ENCODE data around the gene BORCS6.
A peak's percentile ranks its signal among the peaks of the same experiment; 100 is the strongest.
"Not testable (repeated sequence)": the region's sequence is repeated elsewhere in the genome, so short reads cannot be mapped to it uniquely, and the experiment has no call there.

The BORCS6 gene

DNA sequence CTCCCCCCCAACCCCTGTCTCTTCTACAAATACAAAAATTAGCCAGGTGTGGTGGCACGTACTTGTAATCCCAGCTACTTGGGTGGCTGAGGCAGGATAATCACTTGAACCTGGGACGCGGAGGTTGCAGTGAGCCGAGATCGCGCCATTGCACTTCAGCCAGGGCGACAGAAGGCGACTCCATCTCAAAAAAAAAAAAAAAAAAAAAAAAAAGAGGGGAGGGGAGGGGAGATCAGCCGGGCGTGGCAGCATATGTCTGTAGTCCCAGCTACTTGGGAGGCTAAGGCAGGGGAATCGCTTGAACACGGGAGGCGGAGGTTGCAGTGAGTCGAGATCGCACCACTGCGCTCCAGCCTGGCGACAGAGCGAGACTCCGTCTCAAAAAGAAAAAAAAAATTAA, 19.8 kb downstream of the BORCS6 start:
- DNase-seq: not testable (repeated sequence)

DNA sequence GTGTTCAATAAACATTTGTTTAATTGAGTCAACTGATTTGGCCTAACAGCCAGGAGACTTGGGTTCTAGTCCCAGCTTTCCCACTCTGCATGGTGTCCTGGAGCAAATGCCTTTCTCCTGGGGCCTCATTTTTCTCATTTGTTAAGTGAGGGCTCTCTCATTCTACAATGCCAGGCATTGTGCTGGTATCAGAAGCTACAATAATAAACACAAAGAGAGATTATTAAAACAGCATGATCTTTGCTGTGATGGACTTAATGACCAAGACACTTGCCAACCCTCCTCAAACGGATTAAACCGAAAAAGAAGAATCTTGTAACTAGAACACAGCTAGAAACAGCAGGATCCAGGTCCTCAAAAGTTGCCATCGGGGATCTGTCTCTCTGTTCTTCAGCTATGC, 22.5 kb downstream of the BORCS6 start:
- DNase-seq: no peak

DNA sequence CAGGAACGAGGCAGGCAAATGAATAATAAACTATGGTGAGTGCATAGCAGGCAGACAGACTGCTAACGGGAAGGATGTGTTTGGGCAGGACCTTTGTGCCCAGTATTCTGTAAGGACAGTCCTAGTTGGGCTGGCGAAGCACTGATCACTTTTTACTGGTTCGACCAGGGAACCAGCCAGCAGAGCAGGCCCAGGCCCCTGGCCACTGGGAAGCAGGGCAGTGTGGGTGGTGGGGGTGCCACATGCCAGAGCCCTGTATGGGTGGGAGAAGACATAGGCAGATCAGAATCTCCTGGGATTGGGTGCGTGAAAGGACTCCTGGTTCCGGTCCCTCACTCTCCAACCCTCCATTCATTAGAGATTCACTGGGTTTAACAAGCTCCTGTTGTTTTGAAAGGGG, 23.2 kb downstream of the BORCS6 start:
- no peak for DNase-seq

DNA sequence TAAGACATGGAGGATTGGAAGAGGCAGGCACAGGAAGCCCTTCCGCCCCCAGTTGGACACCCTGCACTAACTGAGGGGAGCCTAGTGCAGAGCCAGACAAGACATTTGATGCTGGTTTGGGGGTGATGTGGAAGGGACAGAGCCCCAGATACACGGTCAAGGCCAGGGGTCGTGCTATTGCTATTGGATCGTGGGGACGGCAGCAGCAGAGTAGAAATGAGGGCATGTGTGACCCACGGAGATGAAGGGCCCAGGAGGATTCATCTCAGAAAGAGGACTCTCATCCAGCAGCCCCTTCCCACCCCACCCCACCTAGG, 25.2 kb downstream of the BORCS6 start:
- no peak for DNase-seq

DNA sequence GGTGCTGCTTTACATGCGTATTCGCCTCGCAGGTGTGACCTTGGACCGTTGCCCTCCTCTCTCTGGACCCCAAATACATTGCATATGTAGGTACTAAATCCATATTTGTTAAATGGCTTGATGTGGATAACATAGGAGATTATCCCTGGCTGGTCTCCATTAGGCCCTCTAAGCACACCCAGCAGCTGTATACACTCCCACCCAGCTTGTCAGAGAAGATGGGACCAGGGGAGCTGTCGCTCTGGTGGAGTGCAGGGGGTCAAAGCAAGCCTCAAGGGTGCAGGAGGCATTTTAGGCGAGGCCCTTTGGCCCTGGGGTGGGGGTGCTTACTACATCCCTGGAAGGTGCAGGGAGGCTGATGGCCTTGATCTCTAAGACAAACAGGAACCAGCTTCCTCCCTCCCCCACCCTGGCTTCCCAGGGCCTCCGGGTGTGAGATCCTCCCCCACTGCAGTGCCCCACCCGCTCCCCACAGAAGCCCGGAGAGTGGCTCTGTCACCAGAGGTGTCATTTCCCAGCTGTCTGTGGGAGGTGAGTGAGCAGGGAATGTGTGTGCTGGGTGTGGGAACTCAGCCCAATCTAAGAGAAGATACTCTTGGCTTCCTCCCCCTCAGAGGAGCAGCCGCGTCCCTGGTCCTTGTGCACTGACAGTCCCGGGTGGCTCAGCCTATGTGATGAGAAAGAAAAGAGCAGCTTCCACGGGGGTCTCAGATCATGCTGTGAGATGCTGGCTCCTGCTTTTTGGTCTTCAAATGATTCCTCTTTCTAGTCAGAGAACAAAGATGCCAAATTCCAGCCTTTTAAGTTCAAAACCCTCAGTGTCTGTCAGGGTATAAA, 25.8 kb downstream of the BORCS6 start:
- peak; percentile 84 for DNase-seq

DNA sequence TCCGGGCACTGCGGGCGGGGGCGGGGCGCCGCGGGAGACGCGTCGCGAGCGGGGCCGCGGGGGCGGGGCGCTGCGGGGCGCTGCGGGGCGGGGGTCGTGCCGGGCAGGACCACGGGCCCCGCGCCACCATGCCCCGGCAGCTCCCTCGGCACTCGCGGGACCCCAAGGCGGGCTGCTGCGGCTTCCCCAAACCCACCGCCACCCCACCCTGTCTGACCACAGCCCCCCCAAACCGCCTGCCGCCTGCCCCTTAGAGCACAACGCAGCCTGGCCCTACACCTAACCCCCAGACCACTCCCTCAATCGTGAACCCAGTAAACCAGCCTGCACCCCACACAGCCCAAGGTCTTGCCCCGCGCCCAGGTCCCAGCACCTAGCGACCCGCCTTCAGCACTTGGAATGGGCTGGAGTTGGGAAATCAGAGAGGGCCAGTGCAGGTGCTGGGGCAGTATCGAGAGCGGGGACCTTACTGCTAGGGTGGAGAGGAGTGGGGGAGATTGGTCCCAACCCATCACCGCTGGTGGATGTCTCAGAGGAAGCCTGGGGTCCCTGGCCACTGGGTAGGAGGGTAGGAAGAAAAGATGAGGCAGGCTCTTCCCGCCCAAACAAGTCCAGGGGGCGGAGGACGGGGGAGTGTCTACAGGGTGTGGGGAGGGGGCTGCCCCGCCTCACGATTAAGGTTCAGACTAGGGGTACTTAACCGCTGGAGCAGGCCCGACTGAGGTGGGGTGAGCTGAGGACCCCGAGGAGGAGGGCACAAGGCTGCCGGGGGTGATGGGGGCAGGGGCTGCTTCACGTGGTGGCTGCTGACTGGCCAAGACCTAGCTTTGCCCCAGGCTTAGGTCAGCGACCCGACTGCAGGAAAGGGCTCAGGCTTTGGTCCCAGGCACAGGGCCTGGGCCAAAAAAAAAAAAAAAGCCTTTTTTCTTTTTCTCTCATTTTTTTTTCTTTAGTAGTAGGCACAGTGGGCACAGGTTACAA, 26.7 kb downstream of the BORCS6 start:
- DNase-seq: no peak

DNA sequence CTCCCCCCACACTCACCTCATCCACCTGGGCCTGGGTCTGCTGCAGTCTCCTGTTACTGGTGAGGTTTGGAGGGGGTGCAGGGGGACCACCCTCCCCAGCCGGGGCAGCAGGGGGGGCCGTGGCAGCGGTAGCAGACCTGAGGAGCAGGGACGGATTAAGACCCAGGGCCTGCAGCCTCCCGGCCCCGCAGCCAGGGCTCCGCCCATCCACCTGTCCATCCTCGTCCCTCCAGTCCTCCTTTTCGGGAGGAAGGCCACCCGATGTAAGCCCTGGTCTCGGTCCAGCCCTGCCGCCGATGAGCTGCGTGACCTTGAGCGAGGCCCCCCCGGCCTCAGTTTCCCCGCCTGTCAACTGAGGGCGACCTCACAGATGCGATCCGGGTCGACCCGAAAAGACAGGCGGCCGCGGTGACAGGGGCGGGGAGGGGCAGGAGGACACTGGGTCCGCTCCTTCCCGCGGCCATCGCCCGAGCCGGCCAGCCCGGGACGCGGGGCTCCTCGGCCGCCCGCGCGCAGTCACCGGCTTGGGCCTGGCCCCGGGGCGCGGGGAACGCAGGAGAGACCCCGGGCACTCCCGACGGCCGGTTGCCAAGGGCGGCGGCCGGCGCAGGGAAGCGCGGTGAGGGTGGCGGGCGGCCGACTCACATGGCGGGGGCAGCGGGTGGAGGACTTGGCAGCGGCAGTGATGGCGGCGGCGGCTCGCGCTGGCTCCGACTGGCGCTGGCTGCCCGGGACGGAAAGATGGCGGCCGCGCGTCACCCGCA, 27.6 kb downstream of the BORCS6 start, which contains the start of gene VAMP2:
VAMP2 (minus strand) TSS at position 716 of the 764 bp plus-strand sequence; CDS start at position 647, 69 bp downstream.
- DNase-seq: peak; percentile 88

DNA sequence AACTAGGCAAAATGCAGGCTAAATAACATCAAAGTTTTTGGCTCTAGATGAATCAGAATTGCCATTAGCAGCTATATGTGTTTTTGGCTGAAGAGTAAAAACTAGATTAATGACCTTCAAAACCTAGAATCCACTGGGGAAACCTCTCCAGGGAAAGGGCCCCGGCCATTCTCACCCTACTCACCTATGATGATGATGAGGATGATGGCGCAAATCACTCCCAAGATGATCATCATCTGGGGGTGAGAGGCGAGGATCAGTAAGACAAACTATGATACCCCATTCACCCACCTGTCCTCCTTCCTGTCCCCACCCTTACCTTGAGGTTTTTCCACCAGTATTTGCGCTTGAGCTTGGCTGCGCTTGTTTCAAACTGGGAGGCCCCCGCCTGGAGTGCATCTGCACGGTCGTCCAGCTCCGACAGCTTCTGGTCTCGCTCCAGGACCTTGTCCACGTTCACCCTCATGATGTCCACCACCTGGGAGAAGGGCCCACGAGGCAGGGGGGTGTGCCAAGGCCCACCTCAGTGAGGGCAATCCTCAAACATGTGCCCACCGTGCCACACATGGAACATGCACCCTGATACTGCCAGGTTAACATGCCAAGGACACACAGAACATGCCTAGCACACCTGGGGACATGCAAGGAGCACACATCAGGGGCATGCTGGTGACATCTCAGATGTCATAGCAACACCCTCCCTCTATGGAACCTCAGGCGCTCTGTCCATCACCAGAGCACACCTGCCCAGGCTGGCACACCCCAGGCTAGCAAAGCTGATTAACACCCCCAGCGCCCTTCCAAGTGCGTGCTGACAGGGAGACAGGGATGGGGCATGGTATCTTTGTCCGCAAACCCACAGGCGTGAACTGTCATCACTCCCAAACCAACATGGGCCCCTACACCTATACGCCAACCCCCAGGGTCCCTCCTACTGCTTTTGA, 28.4 kb downstream of the BORCS6 start:
- DNase-seq: no peak

DNA sequence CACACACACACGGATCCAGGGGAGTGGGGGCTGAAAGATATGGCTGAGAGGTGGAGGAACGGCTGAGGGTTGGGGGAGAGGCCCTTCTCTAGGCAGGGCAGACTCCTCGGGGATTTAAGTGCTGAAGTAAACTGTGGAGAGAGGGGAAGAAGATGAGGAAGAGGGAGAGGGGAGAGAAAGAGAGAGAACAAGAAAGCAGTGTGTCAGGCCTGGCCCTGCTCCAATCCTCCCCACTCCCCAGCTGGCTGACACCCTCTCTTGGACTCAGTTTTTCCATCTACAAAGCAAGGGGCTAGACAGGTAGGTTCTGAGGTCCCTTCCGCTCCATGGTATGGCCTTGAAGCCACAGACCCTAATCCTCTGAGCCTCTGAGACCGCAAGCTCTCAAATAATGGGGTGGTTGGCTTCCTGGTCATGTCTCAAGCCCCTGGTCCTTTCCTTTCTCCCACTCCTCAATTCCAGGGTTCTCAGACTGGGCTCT, 29.2 kb downstream of the BORCS6 start:
- DNase-seq: no peak

DNA sequence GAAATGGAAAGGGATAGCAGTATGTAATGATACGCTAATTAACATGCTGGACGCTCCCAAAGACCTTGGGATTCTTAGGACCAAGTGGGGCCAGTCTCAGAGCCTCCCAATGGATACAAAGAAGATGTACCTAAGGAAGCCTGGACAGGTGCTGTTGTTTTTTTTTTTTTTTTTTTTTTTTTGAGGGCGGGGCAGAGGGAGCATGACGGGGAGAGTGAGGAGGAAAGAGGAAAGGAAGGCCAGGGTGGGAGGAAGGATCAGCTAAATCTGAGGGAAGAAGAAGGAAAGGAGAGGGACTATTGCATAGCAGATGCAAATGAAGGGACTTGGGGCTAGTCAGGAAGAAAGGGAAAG, 29.8 kb downstream of the BORCS6 start:
- no peak for DNase-seq

DNA sequence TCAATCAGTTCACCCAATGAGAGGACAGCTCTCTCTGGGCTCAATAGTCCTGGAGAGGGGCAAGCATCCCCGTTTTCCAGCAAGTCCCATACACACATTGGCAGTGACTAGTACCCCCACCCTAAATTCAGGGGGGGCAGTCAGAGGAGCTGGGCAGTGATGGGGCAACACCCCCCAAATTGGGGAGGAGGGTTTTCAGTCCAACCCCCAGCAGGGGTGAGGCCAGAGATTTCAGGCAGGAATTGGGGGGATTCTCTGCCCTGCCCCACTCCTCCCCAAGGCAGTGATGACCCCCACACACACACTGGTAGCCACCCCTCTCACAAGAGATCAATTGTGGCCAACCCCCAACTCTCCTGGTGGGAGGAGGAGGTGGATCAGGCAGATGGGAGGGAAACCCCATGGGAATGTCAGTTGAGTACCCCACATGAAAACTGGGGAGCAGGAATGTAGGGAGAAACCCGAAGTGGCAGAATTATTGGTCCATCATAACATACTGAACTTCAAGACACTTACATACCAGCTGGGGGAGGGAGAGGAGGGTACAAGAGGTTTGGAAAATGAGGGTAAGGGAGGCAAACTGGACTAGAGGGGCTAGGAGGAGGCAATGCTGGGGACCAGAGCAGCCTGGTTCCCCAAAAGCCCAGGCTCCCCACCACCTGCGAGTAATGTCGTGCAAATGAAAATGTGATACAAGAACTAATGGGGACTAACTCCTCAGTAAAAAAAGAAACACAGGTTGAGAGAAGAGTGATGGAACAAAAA, 30.3 kb downstream of the BORCS6 start:
- DNase-seq: no peak

DNA sequence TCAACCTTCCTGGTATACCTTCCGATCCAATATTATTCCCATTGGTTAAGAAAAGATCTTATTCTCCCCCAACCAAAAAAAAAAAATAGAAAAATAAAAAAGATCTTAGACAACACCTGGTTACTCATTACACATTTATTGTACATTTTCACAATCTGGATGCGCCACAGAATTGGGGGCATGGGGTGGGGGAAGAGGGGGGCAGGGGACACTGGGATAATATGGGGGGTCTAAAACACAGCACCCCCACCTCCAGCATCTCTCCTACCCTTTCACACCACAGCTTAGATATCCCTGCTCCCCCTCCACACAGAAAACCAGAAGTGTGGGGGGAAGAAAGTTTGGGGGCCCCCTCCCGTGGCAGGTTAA, 31.0 kb downstream of the BORCS6 start:
- DNase-seq: no peak

DNA sequence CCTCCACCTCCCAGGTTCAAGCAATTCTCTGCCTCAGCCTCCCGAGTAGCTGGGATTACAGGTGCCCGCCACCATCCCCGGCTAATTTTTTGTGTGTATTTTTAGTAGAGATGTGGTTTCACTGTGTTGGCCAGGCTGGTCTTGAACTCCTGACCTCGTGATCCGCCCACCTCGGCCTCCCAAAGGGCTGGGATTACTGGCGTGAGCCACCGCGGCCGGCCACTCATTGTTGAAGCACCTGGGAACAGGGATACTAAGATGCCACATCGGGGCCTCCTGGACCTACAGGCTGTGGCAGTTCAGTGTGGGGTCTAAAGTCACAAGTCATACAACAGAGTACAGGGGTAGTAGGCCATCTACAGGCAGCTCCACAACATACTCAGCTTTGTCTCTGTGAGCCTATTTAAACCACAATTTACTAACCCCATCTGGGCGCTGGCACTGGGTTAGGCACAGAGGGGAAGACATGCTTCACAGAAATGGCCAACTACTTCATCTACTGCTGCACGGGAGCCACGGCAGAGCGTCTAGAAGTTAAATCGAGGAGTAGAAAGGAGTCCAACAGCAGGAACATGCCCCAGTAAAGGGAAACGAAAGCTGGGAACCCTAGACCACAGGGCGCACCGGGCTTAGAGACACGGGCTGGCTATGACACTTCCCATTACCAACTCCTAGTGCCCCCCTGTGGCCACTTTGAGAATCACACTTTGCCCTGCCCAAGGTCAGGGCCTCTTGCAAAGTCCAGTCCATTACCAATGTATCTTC, 31.5 kb downstream of the BORCS6 start:
- DNase-seq: peak; percentile 97

DNA sequence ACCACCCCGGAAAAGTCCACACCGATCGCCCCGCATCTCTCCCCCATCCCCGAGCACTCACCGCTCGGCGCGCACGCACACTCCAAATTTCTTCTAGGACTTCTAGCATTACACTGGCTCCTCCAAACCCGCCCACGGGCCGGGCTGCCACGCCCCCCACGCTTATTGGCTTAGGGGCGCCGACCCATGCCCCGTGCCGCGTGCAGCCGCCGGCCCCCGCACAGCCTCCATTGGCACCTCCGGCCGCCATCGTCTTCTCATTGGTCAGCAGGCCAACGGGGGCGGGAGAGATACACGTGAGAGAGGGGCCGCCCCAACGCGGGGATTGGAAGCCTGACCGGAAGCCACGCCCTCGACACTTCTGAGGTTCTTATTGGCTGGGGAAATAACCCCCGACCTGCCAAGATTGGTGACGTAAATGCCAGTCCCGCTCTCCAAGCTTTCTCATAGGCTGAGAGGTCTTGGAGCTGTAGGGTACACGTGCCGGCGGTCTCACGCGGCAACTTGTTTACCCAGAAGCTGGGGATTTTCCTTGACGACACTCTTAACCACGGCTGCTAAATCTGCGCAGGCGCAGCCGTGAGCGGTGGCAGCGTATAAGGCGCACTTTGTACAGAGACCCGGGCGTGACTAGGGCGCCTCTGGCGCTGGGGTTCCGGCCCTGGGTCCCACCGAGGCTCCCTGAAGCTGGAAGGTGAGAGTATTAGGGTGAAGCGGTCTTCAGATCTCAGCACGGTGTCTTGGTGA, 33.6 kb downstream of the BORCS6 start:
- peak; percentile 100 for DNase-seq

DNA sequence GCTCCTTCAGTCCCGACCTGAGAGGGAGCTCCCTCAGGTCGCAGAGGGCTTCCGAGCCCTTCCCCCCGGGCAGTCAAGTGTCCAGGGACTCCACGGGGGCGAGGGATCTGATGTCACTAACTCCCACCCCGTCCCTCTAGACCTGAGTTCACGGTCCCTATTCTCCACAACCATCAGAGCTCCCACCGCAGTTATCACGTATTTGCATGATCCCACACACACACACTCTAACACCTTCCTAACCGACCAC, 34.1 kb downstream of the BORCS6 start:
- DNase-seq: no peak

DNA sequence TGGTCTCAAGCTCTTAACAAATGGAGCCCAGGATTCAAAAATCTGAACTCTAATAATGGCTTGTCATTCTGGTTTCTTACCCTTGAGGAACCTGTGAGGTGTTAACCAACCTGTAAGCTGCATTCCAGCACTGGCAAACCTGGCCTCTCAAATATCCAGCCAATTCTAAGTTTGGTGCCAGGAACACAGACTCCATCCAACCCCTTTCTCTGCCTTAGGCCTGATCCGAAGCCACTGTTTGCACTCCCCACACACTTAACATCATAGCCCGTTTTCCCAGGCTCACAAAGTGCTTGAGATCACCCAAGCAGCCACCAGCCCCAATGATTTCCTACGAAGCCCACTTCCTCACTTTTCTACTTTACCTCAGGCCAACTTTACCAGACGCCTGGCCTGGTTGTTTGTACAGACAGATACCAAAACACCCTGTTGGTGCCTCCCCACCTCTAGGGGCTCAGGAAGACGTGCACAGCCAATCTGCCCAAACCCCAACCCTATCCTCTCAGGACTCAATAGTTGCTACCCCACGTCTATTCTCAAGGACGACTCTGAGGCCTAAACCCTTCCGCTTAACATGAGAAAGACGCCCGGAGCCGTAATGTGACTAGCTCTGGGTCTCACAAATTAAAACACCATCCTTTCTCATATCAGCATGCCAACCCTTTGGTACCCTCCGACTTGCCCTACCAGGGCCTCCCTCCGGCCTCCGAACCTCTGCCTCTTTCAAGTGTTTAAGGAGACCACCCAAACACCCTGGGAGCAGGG, 34.6 kb downstream of the BORCS6 start:
- DNase-seq: no peak

DNA sequence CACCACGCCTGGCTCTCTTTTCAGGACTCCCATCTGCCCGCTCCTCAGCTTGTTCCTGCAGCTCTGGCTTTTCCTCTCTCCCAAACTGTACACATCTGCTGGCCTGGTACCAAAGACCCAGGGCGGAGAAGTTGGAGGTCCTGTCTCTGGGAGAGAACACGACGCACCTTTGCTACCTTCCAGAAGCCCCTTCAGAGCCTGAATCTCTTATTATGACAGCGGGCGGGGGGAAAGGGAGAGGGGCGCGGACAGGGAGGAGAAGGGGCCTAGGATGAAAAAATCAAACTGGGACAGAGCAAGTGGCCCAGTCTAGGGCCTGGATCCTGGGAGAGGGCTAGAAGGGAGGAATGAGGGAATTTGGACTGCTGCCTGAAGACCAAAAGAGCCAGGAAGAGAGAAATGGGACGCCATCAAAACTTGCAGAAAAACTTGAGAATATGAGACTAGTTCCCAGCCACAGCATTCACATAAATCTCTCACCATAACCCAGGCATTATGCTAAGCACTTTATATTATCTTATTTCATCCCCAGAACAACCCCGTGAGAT, 35.3 kb downstream of the BORCS6 start:
- no peak for DNase-seq

DNA sequence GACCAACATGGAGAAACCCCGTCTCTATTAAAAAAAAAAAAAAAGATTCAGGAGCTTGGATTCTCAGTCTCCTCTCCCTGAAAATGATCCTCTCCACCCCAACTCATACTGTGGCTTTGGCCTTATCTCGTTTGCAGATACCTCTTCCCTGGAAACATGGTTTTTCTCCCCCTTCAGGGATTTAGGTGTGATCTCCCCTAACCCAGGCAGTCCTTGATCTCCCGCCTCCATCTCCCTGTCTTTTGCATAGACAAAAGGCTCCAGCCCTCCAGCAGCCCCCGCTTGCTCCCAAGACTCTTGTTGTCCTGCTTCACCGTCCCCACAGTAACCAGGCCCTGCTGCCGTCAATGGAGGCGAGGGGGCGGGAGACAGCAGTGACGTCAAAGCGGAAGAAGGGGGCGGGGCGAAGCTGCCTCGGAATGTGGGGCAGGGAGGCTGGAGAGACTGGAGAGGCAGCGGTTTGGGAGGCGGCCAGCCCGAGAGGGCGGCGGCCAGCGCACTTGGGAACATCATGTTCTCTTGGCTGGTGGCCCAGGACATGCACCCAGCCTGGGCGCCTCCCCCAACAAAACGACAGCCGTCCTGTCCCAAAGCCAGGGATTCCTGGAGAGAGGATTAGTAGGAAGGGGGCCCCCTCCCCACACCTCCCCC, 35.9 kb downstream of the BORCS6 start:
- DNase-seq: peak; percentile 98
